ENCODE results near the gene IGDCC3. TPM values are rescaled to one million over a fixed set of nuclear protein-coding genes. Genes with fewer than 3 reads are reported as not detected.

The IGDCC3 gene
- total and polyA plus RNA-seq, 2 of the 8 experiments (the other 6 are each of a cell fraction or from before 2014, with no cell fraction given): 26.8 to 45.7 TPM

DNA sequence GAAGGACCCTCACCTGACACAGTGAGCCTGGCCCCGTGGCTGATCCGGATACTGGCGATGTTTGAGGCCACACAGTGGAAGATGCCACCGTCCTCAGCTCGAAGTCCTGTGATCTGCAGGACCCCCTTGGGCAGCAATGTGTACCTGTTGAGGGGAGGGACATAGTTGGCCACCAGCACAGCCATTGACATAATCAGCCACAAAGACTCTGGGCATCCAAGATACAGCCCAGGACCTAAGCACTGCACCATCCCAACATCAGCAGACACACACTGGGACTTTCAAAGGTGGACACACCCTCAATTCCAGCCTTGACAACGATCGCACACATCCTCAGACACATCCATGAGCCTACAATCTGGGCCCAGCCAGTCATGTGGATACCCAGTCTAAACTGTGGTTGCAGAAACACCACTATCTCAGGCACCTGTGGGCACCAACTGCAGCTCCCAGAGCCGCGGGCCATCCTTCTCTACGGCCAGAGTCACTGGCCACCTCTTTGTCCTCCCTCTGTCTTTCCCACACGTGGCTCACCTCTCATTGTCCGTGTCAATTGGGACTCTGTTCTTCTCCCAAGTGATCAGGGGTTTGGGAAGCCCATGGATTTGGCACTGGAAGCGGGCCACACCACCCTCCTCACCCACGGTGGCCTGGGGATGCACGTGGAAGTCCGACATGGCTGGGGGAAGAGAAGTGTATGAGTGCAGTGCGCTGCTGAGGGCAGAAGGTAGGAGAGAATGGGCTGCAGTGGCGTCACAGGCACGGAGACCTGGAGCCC is 42.3 kb downstream of the IGDCC3 start:
- Histone ChIP-seq H3K36me3 (ENCODE audit: control insufficient read depth in 2 of 4, insufficient read depth in 4 of 4, low read length in 3 of 4) (no peaks in the 10 kb centered on the region; a peak in 2 of 8 replicates), H2AK5ac (ENCODE audit: low read depth, low read length) (peak overlapping the region; percentile 4), H2BK15ac (ENCODE audit: low read length) (peak overlapping the region; percentile 93), H3K56ac (replicated peaks; ENCODE audit: insufficient read length, low read depth, low read length) (no peak overlapping the region), H3K23ac (ENCODE audit: insufficient read length) (no peak overlapping the region), H3K4me1 (replicated peaks in 1 of 4; ENCODE audit: control insufficient read depth in 3 of 4, insufficient read depth in 4 of 4, low read length in 3 of 4) (peaks cover 20 to 48% (median 37%) of the 10 kb centered on the region in 4 experiments), H3K4ac (replicated peaks; ENCODE audit: insufficient read length, low read depth, low read length) (no peak overlapping the region), H4K5ac (ENCODE audit: insufficient read length, low read depth, low read length) (no peak overlapping the region), H3K27ac (ENCODE audit: low read depth, low read length) (no peak overlapping the region), H3K79me1 (ENCODE audit: low read depth, low read length) (peaks cover 7% of the 10 kb centered on the region), H3K14ac (ENCODE audit: insufficient read length) (no peak overlapping the region), H3K4me2 (ENCODE audit: insufficient read depth in 1 of 2, low read depth in 2 of 2, low read length in 2 of 2) (peak overlapping the region in 1 of 2 experiments; percentile 6; a peak in 1 of 4 replicates), H3K9me3 (ENCODE audit: insufficient read depth in 2 of 2, low read depth in 1 of 2, low read length in 1 of 2) (no peaks in the 10 kb centered on the region), H3K4me3 (ENCODE audit: extremely low read depth in 1 of 4, insufficient read depth in 2 of 4, low read depth in 3 of 4, low read length in 4 of 4) (no peak overlapping the region), H4K8ac (ENCODE audit: extremely low read depth, insufficient read depth, low read length) (no peak overlapping the region), H4K91ac (replicated peaks; ENCODE audit: insufficient read length, low read length) (peak overlapping the region; percentile 52), H2AFZ (ENCODE audit: low read length) (no peak overlapping the region), H2BK120ac (replicated peaks; ENCODE audit: low read depth, low read length) (no peak overlapping the region), H3K18ac (ENCODE audit: extremely low read depth, low read length) (peak overlapping the region; percentile 93; the same call in 1 of the 2 replicates), H3K27me3 (replicated peaks in 1 of 4; ENCODE audit: control insufficient read depth in 3 of 4, extremely low read depth in 1 of 4, insufficient read depth in 3 of 4, low read length in 3 of 4) (no peaks in the 10 kb centered on the region), H3K9ac (replicated peaks in 1 of 4; ENCODE audit: extremely low read depth in 1 of 4, low read depth in 3 of 4, low read length in 3 of 4) (no peak overlapping the region), H3K23me2 (ENCODE audit: low read depth, low read length) (no peaks in the 10 kb centered on the region), H2BK20ac (ENCODE audit: low read length) (peak overlapping the region; percentile 66; the same call in 1 of the 2 replicates), H2BK5ac (ENCODE audit: low read depth, low read length) (peak overlapping the region; percentile 9; the same call in 1 of the 2 replicates), H3K79me2 (ENCODE audit: control insufficient read depth in 1 of 2, insufficient read depth in 2 of 2, low read length in 2 of 2) (no peaks in the 10 kb centered on the region), H4K20me1 (replicated peaks in 1 of 2; ENCODE audit: control insufficient read depth in 1 of 2, insufficient read depth in 2 of 2, low read length in 2 of 2) (peaks cover 4 to 8% of the 10 kb centered on the region in 2 experiments), H2BK12ac (ENCODE audit: low read depth, low read length) (peak overlapping the region; percentile 4; the same call in 1 of the 2 replicates)
- ChIA-PET POLR2A (ENCODE audit: partially characterized antibody) (interaction anchor here (0.6 to 3.7 kb wide), 12 partner anchors 9 to 173 kb away, joined by 3 to 20 read pairs (median 4); partner anchors contain the start of genes IGDCC3 and RNU5B-1), CTCF (ENCODE audit: partially characterized antibody) (interaction anchor here (0.6 to 5.5 kb wide), 17 partner anchors 9 to 86 kb away, joined by 3 to 50 read pairs (median 4); no protein-coding TSS in a partner anchor)
- DNase-seq (ENCODE audit: low read depth in 1 of 2, low spot score in 2 of 2) (no peak), FAIRE-seq (no peak)
- WGBS, 2 experiments (ENCODE audit: extremely low coverage in 1 of 2, insufficient coverage in 1 of 2, insufficient read length in 1 of 2, insufficient replicate concordance in 2 of 2, low coverage in 1 of 2, low lambda C conversion rate in 2 of 2, missing lambda C conversion rate in 1 of 2): 93% methylated on average over 19 of the region's 19 CpGs; no CpG with 5 or more reads in 1 of the 2 experiments
- no peak for TF ChIP-seq FOSL1 (IDR thresholded peaks at IDR 0.05; ENCODE audit: insufficient read depth, low read depth, low read length)
- TF ChIP-seq ZNF274 (IDR thresholded peaks at IDR 0.05; ENCODE audit: borderline replicate concordance, extremely low read depth, low read length): no peak
- TF ChIP-seq BCL11A (IDR thresholded peaks at IDR 0.05; ENCODE audit: low read depth in 2 of 2, low read length in 2 of 2): no peak
- no peak for TF ChIP-seq SIN3A (conservative IDR thresholded peaks at IDR 0.05 in 1 of 2, IDR thresholded peaks at IDR 0.05 in 1 of 2; ENCODE audit: low read depth in 1 of 2, low read length in 2 of 2)
- TF ChIP-seq, protein P1, sequence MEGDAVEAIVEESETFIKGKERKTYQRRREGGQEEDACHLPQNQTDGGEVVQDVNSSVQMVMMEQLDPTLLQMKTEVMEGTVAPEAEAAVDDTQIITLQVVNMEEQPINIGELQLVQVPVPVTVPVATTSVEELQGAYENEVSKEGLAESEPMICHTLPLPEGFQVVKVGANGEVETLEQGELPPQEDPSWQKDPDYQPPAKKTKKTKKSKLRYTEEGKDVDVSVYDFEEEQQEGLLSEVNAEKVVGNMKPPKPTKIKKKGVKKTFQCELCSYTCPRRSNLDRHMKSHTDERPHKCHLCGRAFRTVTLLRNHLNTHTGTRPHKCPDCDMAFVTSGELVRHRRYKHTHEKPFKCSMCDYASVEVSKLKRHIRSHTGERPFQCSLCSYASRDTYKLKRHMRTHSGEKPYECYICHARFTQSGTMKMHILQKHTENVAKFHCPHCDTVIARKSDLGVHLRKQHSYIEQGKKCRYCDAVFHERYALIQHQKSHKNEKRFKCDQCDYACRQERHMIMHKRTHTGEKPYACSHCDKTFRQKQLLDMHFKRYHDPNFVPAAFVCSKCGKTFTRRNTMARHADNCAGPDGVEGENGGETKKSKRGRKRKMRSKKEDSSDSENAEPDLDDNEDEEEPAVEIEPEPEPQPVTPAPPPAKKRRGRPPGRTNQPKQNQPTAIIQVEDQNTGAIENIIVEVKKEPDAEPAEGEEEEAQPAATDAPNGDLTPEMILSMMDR (IDR thresholded peaks at IDR 0.05; ENCODE audit: control extremely low read depth in 1 of 3, insufficient read depth in 1 of 3, low read depth in 1 of 3, low read length in 3 of 3): no peak
- TF ChIP-seq SRF (IDR thresholded peaks at IDR 0.05; ENCODE audit: low read depth, low read length): no peak
- no peak for TF ChIP-seq HDAC2 (IDR thresholded peaks at IDR 0.05; ENCODE audit: borderline replicate concordance in 1 of 2, low read depth in 2 of 2, low read length in 2 of 2)

Data from H1 (cell line).